Uterus (tissue), 4 donors: ENCODE results near the gene RREB1. TPM values are rescaled to one million over a fixed set of nuclear protein-coding genes. Genes with fewer than 3 reads are reported as not detected.

ENCODE experiments used
- DNase-seq, 2 donors: peaks; one replicate each; pipeline ENCODE4 v3.0.0-alpha.2; 2019 to 2020
- H3K27ac ChIP-seq, 2 donors: fragments of 200-600 bp; sonication (generic); 1 replicate in 1 of 2; 2 replicates in 1 of 2; pipeline ENCODE4 v1.5.1; 2016 to 2018
- H3K27me3 ChIP-seq, 2 donors: fragments of 200-600 bp; sonication (generic); one replicate each; pipeline ENCODE4 v1.5.1; 2018 to 2019; ENCODE audit warnings: control low read depth in 1 of 2
- H3K36me3 ChIP-seq, 2 donors: fragments of 200-600 bp; sonication (generic); one replicate each; pipeline ENCODE4 v1.5.1; 2019; ENCODE audit warnings: control low read depth in 1 of 2
- H3K4me1 ChIP-seq, 2 donors: fragments of 200-600 bp; sonication (generic); one replicate each; pipeline ENCODE4 v1.5.1; 2018 to 2019; ENCODE audit warnings: control low read depth in 1 of 2
- H3K4me3 ChIP-seq, 2 donors: fragments of 200-600 bp; sonication (generic); 1 replicate in 1 of 2; 2 replicates in 1 of 2; pipeline ENCODE4 v1.5.1; 2018 to 2019; ENCODE audit warnings: mild to moderate bottlenecking in 1 of 2
- H3K9me3 ChIP-seq, 2 donors: fragments of 200-600 bp; sonication (generic); one replicate each; pipeline ENCODE4 v1.5.1; 2019; ENCODE audit warnings: control low read depth in 1 of 2
- POLR2A ChIP-seq, 2 donors: fragments of 450-650 bp; IDR thresholded peaks; one replicate each; pipeline ENCODE4 v1.6.1; 2016; ENCODE audit warnings: antibody characterized with exemption in 2 of 2, mild to moderate bottlenecking in 1 of 2, moderate library complexity in 1 of 2
- intact Hi-C: fragments of 100-400 bp; cut with DNase I; formaldehyde crosslinking; loops from one replicate; pipeline ENCODE4 v1.15.1; 2023; ENCODE audit warnings: low total_unique reads
- total RNA-seq, 4 donors: library from RNA; depleted of rRNA in 3 of 4; stranded (reverse); fragments of >200 nt in 3 of 4; gene quantifications; one replicate each; pipeline versions ENCODE4 v1.1.0 to v1.2.4, GENCODE V29; 2014 to 2023
- TF ChIP-seq, protein P1 (sequence below), 4 experiments: fragments of 200-600 bp in 2 of 4; fragments of 450-650 bp in 2 of 4; sonication (generic) in 2 of 4; IDR thresholded peaks; one replicate each; pipeline ENCODE4 v1.5.1; 2016 to 2019; ENCODE audit warnings: antibody characterized with exemption in 4 of 4, mild to moderate bottlenecking in 2 of 4, moderate library complexity in 1 of 4
- donor health status: DM: yes; HTN: yes; CAD: no.

RREB1 gene
- total RNA-seq, 4 donors from 2014 or later, result 15.1 to 65.9 (median 22.7) TPM

DNA sequence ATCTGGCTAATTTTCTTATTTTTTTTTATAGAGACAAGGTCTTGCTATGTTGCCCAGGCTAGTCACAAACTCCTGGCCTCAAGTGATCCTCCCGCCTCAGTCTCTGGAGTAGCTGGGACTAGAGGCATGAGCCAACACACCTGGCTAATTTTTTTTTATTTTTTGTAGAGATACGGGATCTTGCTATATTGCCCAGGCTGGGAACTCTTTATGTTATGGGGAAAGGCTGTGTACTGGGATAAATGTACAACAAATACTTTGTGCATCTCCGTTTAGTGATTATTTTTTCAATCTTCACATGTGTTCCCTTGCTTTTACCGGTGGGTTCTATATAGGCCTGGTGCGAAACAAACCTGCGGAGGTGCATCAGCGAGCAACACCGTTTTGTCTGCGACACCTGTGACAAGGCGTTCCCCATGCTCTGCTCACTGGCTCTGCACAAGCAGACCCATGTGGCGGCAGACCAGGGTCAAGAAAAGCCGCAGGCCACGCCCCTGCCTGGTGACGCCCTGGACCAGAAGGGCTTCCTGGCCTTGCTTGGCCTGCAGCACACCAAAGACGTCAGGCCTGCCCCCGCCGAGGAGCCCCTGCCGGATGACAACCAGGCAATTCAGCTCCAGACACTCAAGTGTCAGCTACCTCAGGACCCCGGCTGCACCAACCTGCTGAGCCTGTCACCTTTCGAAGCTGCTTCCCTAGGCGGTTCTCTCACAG lies 121.1 kb downstream of the RREB1 start:
- Histone ChIP-seq H3K36me3 (no peaks in the 10 kb centered on the region), H3K9me3 (no peaks in the 10 kb centered on the region), H3K4me1 (no peaks in the 10 kb centered on the region), H3K27ac (no peak overlapping the region), H3K4me3 (no peak overlapping the region), H3K27me3 (no peaks in the 10 kb centered on the region)
- no peak for TF ChIP-seq POLR2A (IDR thresholded peaks at IDR 0.05)
- TF ChIP-seq, protein P1, sequence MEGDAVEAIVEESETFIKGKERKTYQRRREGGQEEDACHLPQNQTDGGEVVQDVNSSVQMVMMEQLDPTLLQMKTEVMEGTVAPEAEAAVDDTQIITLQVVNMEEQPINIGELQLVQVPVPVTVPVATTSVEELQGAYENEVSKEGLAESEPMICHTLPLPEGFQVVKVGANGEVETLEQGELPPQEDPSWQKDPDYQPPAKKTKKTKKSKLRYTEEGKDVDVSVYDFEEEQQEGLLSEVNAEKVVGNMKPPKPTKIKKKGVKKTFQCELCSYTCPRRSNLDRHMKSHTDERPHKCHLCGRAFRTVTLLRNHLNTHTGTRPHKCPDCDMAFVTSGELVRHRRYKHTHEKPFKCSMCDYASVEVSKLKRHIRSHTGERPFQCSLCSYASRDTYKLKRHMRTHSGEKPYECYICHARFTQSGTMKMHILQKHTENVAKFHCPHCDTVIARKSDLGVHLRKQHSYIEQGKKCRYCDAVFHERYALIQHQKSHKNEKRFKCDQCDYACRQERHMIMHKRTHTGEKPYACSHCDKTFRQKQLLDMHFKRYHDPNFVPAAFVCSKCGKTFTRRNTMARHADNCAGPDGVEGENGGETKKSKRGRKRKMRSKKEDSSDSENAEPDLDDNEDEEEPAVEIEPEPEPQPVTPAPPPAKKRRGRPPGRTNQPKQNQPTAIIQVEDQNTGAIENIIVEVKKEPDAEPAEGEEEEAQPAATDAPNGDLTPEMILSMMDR (IDR thresholded peaks at IDR 0.05), result no peak
- intact Hi-C loops, result no loop called here
- DNase-seq, result no peak

DNA sequence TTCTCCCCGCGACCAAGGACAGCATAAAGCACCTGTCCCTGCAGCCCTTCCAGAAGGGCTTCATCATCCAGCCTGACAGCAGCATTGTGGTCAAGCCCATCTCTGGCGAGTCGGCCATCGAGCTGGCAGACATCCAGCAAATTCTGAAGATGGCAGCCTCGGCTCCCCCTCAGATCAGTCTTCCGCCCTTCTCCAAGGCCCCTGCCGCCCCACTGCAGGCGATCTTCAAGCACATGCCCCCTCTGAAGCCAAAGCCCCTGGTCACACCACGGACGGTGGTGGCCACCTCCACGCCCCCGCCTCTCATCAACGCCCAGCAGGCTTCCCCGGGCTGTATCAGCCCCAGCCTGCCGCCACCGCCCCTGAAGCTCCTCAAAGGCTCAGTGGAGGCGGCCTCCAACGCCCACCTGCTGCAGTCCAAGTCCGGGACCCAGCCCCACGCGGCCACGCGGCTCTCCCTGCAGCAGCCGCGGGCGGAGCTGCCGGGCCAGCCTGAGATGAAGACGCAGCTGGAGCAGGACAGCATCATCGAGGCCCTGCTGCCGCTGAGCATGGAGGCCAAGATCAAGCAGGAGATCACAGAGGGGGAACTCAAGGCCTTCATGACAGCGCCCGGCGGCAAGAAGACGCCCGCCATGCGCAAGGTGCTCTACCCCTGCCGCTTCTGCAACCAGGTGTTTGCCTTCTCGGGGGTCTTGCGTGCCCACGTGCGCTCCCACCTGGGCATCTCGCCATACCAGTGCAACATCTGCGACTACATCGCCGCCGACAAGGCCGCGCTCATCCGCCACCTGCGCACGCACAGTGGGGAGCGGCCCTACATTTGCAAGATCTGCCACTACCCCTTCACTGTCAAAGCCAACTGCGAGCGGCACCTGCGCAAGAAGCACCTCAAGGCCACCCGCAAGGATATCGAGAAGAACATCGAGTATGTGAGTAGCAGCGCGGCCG lies 121.9 kb downstream of the RREB1 start:
- no peaks in the 10 kb centered on the region for H3K9me3 ChIP-seq
- no peak for DNase-seq
- H3K4me1 ChIP-seq, result no peaks in the 10 kb centered on the region
- H3K36me3 ChIP-seq, result no peaks in the 10 kb centered on the region
- intact Hi-C loops, result no loop called here
- H3K27me3 ChIP-seq, result no peaks in the 10 kb centered on the region
- TF ChIP-seq, protein P1 (IDR thresholded peaks at IDR 0.05), result no peak
- no peak for TF ChIP-seq POLR2A (IDR thresholded peaks at IDR 0.05)
- H3K27ac ChIP-seq, result no peak overlapping the region
- no peak overlapping the region for H3K4me3 ChIP-seq

DNA sequence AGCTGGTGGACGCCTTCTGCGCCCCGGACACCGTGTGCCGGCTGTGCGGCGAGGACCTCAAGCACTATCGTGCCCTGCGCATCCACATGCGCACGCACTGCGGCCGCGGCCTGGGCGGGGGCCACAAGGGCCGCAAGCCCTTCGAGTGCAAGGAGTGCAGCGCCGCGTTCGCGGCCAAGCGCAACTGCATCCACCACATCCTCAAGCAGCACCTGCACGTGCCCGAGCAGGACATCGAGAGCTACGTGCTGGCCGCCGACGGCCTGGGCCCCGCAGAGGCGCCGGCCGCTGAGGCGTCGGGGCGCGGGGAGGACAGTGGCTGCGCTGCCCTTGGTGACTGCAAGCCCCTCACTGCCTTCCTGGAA lies 122.5 kb downstream of the RREB1 start:
- H3K27ac ChIP-seq, result no peak overlapping the region
- H3K4me3 ChIP-seq, result no peak overlapping the region
- no peaks in the 10 kb centered on the region for H3K27me3 ChIP-seq
- H3K36me3 ChIP-seq, result no peaks in the 10 kb centered on the region
- H3K4me1 ChIP-seq, result no peaks in the 10 kb centered on the region
- DNase-seq, result no peak
- TF ChIP-seq, protein P1 (IDR thresholded peaks at IDR 0.05), result no peak
- TF ChIP-seq POLR2A (IDR thresholded peaks at IDR 0.05), result no peak
- H3K9me3 ChIP-seq, result no peaks in the 10 kb centered on the region
- intact Hi-C loops, result no loop called here

DNA sequence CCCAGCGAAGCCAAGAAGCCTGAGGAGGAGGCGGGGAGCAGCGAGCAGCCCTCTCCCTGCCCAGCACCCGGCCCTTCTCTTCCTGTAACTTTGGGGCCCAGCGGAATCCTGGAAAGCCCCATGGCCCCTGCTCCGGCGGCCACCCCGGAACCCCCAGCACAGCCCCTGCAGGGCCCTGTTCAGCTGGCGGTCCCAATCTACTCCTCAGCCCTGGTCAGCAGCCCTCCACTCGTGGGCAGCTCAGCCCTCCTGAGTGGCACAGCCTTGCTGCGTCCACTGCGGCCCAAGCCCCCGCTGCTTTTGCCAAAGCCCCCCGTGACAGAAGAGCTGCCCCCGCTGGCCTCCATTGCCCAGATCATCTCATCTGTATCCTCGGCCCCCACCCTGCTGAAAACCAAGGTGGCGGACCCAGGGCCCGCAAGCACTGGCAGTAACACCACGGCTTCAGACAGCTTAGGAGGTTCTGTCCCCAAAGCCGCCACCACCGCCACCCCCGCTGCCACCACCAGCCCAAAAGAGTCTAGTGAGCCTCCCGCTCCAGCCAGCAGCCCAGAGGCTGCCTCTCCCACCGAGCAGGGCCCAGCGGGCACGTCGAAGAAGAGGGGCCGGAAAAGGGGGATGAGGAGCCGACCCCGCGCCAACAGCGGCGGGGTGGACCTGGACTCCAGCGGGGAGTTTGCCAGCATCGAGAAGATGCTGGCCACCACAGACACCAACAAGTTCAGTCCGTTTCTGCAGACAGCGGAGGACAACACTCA lies 123.4 kb downstream of the RREB1 start:
- intact Hi-C loops, result no loop called here
- no peak overlapping the region for H3K27ac ChIP-seq

More for the DNA sequence above, 123.4 kb downstream of the RREB1 start:
- Histone ChIP-seq H3K9me3 (no peaks in the 10 kb centered on the region), H3K36me3 (no peaks in the 10 kb centered on the region), H3K4me1 (no peaks in the 10 kb centered on the region), H3K27me3 (no peaks in the 10 kb centered on the region), H3K4me3 (no peak overlapping the region)
- TF ChIP-seq POLR2A (IDR thresholded peaks at IDR 0.05), result no peak
- TF ChIP-seq, protein P1 (IDR thresholded peaks at IDR 0.05), result no peak
- DNase-seq, result no peak
